CD14-positive monocyte (primary cell): Measurements from ENCODE around the gene NRG3. TPM values are rescaled to one million over a fixed set of nuclear protein-coding genes. Genes with fewer than 3 reads are reported as not detected.

Experiments used
- DNase-seq, 3 donors: peaks; one replicate each; pipeline ENCODE4 v3.0.0-alpha.2; 2011 to 2022
- H2AFZ ChIP-seq: 2 replicates; pipeline ENCODE4 v1.6.0; 2012; ENCODE audit warnings: mild to moderate bottlenecking, low read depth, low read length, inconsistent platforms; ENCODE audit not compliant: insufficient read depth, poor library complexity, severe bottlenecking
- H3K27ac ChIP-seq, 2 donors: 1 replicate in 1 of 2; 2 replicates in 1 of 2; pipeline ENCODE4 v1.5.1; 2012 to 2013; ENCODE audit warnings: low read length in 2 of 2, control low read depth in 1 of 2, inconsistent platforms in 1 of 2, low read depth in 1 of 2, mild to moderate bottlenecking in 1 of 2
- H3K27me3 ChIP-seq, 2 donors: one replicate each; pipeline versions ENCODE4 v1.6.0 to v1.6.1; 2011 to 2013; ENCODE audit warnings: low read length in 2 of 2; ENCODE audit not compliant: control insufficient read depth in 2 of 2, insufficient read depth in 2 of 2
- H3K36me3 ChIP-seq, 2 donors: replicated peaks in 1 of 2; 1 replicate in 1 of 2; 2 replicates in 1 of 2; pipeline versions ENCODE4 v1.5.1 to v1.6.1; 2012 to 2013; ENCODE audit warnings: low read length in 2 of 2, control low read depth in 1 of 2, inconsistent platforms in 1 of 2, mild to moderate bottlenecking in 1 of 2; ENCODE audit not compliant: insufficient read depth in 2 of 2, control insufficient read depth in 1 of 2
- H3K4me1 ChIP-seq, 2 donors: 1 replicate in 1 of 2; 2 replicates in 1 of 2; pipeline versions ENCODE4 v1.5.1 to v1.6.1; 2012 to 2013; ENCODE audit warnings: low read length in 2 of 2, control low read depth in 1 of 2, inconsistent platforms in 1 of 2, mild to moderate bottlenecking in 1 of 2, moderate library complexity in 1 of 2; ENCODE audit not compliant: insufficient read depth in 2 of 2, control insufficient read depth in 1 of 2
- H3K4me2 ChIP-seq: replicated peaks from 2 replicates; pipeline ENCODE3; 2012; ENCODE audit warnings: low read length, moderate library complexity, mild to moderate bottlenecking; ENCODE audit not compliant: poor library complexity, severe bottlenecking; ENCODE audit errors: extremely low read depth
- H3K4me3 ChIP-seq, 3 experiments: fragments of 200-600 bp in 1 of 3; sonication (generic) in 1 of 3; replicated peaks in 1 of 3; 1 replicate in 2 of 3; 2 replicates in 1 of 3; pipeline ENCODE4 v1.5.1; 2011 to 2013; ENCODE audit warnings: low read length in 3 of 3, mild to moderate bottlenecking in 3 of 3, control low read depth in 2 of 3, low read depth in 2 of 3, inconsistent platforms in 1 of 3, moderate library complexity in 1 of 3
- H3K79me2 ChIP-seq: 2 replicates; pipeline ENCODE4 v1.6.0; 2012; ENCODE audit warnings: mild to moderate bottlenecking, control low read depth, inconsistent platforms, low read length, moderate library complexity; ENCODE audit not compliant: insufficient read depth
- H3K9ac ChIP-seq: 2 replicates; pipeline ENCODE4 v1.6.0; 2017; ENCODE audit warnings: low read length, mild to moderate bottlenecking; ENCODE audit not compliant: insufficient read depth, poor library complexity, severe bottlenecking
- H3K9me3 ChIP-seq, 2 donors: replicated peaks in 1 of 2; 1 replicate in 1 of 2; 2 replicates in 1 of 2; pipeline versions ENCODE4 v1.5.1 to v1.6.1; 2012 to 2013; ENCODE audit warnings: low read length in 2 of 2, control low read depth in 1 of 2; ENCODE audit not compliant: control insufficient read depth in 1 of 2, insufficient read depth in 1 of 2
- H4K20me1 ChIP-seq: 2 replicates; pipeline ENCODE4 v1.6.0; 2012; ENCODE audit warnings: mild to moderate bottlenecking, low read length, control low read depth, moderate library complexity; ENCODE audit not compliant: insufficient read depth
- H3K27ac Mint-ChIP-seq, 7 donors: one replicate each; pipeline ENCODE4 v1.8.0; 2020; ENCODE audit warnings: mild to moderate bottlenecking in 7 of 7, mixed read lengths in 7 of 7, moderate library complexity in 6 of 7, inconsistent platforms in 2 of 7
- H3K27me3 Mint-ChIP-seq, 3 donors: one replicate each; pipeline ENCODE4 v1.8.0; 2021 to 2022; ENCODE audit warnings: low read depth in 3 of 3, mild to moderate bottlenecking in 3 of 3, mixed read lengths in 3 of 3, moderate library complexity in 3 of 3, inconsistent platforms in 1 of 3
- H3K36me3 Mint-ChIP-seq, 2 donors: one replicate each; pipeline ENCODE4 v1.8.0; 2020; ENCODE audit warnings: mixed read lengths in 2 of 2, inconsistent platforms in 1 of 2, mild to moderate bottlenecking in 1 of 2
- H3K4me1 Mint-ChIP-seq: one replicate; pipeline ENCODE4 v1.8.0; 2020; ENCODE audit warnings: mild to moderate bottlenecking, mixed read lengths
- H3K4me3 Mint-ChIP-seq, 2 donors: one replicate each; pipeline ENCODE4 v1.8.0; 2020; ENCODE audit warnings: mild to moderate bottlenecking in 2 of 2, mixed read lengths in 2 of 2, moderate library complexity in 1 of 2
- H3K9me3 Mint-ChIP-seq, 7 donors: one replicate each; pipeline ENCODE4 v1.8.0; 2020 to 2022; ENCODE audit warnings: mixed read lengths in 7 of 7, mild to moderate bottlenecking in 6 of 7, moderate library complexity in 6 of 7, inconsistent platforms in 2 of 7
- WGBS: methylation state at CpG from one replicate; pipeline ENCODE4 v1.1.5; 2013; ENCODE audit warnings: missing lambda C conversion rate; ENCODE audit not compliant: insufficient coverage; 5-methylcytosine and 5-hydroxymethylcytosine counted together
- intact Hi-C, 2 donors: fragments of 100-400 bp; cut with micrococcal nuclease; formaldehyde crosslinking; loops; one replicate each; pipeline versions ENCODE4 v1.15.0 to v1.15.1; 2023
- polyA plus RNA-seq, 3 donors: library from polyadenylated mRNA; depleted of rRNA in 1 of 3; unstranded in 2 of 3; stranded (reverse) in 1 of 3; fragments of 300-500 nt in 2 of 3; fragments of >200 nt in 1 of 3; fragmentation: Illumina TruSeq in 2 of 3; gene quantifications; 1 replicate in 2 of 3; 2 replicates in 1 of 3; pipeline ENCODE4 v1.2.3, GENCODE V29; 2012 to 2021
- TF ChIP-seq, protein P1 (sequence below): fragments of 200-600 bp; IDR thresholded peaks from one replicate; pipeline ENCODE4 v1.8.0; 2022; ENCODE audit warnings: antibody characterized with exemption, mild to moderate bottlenecking

NRG3 gene
- polyA plus RNA-seq, 3 donors, result not detected

DNA sequence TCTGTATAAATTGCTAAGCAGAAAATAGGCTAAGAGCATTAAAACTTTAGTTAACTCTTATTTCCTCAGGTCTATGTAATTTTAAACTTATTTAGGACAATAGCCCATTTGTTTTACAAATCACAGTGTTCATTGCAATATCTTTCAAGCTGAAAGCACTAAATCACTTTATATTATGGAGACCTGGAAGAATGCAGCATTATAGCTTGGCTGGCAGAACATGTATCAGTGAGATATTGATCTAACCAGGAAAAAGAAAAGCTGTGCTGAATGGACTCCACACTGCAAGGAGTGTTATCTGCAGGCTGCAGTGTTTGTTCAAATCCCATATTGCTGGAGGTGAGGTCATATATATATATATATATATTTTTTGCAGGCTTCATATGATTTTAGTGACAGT, 517.5 kb downstream of the NRG3 start:
- TF ChIP-seq, protein P1, sequence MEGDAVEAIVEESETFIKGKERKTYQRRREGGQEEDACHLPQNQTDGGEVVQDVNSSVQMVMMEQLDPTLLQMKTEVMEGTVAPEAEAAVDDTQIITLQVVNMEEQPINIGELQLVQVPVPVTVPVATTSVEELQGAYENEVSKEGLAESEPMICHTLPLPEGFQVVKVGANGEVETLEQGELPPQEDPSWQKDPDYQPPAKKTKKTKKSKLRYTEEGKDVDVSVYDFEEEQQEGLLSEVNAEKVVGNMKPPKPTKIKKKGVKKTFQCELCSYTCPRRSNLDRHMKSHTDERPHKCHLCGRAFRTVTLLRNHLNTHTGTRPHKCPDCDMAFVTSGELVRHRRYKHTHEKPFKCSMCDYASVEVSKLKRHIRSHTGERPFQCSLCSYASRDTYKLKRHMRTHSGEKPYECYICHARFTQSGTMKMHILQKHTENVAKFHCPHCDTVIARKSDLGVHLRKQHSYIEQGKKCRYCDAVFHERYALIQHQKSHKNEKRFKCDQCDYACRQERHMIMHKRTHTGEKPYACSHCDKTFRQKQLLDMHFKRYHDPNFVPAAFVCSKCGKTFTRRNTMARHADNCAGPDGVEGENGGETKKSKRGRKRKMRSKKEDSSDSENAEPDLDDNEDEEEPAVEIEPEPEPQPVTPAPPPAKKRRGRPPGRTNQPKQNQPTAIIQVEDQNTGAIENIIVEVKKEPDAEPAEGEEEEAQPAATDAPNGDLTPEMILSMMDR, result no peak
- Histone ChIP-seq H3K79me2 (no peaks in the 10 kb centered on the region), H3K9ac (no peak overlapping the region), H4K20me1 (no peaks in the 10 kb centered on the region), H3K4me2 (no peak overlapping the region), H3K27me3 (no peaks in the 10 kb centered on the region), H3K9me3 (no peaks in the 10 kb centered on the region), H3K36me3 (no peaks in the 10 kb centered on the region), H3K4me1 (no peaks in the 10 kb centered on the region), H3K27ac (no peak overlapping the region), H2AFZ (no peak overlapping the region), H3K4me3 (no peak overlapping the region)
- no peak for DNase-seq
- Mint-ChIP-seq H3K27ac (no peak overlapping the region), H3K36me3 (no peaks in the 10 kb centered on the region), H3K4me3 (no peak overlapping the region), H3K9me3 (peaks cover 0 to 9% (median 0%) of the 10 kb centered on the region in 7 donors), H3K4me1 (no peaks in the 10 kb centered on the region), H3K27me3 (no peaks in the 10 kb centered on the region)
- intact Hi-C loops, result no loop called here

DNA sequence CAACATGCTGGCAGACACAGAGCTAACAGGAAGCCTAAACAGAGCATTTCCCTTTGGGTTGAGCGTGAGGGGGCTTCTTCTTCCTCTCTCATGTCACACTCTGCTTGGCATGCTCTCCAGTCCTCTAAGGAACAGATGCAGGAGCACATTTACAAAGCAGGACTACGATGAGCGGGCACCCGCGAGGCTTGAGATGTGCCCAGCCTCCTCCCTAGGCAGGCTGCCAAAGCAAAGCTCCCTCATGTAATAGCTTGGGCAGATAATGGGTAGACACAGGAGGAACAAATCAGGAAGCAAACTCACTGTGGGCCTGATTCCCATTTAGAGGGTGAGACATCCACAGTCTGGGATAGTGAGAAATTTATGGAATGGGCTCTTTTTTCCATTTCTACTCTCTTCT, 519.1 kb downstream of the NRG3 start:
- no peaks in the 10 kb centered on the region for H3K4me1 ChIP-seq
- no peak overlapping the region for H3K4me2 ChIP-seq
- no peak overlapping the region for H3K4me3 ChIP-seq
- TF ChIP-seq, protein P1, result no peak
- Mint-ChIP-seq H3K4me3 (no peak overlapping the region), H3K36me3 (no peaks in the 10 kb centered on the region), H3K27me3 (no peaks in the 10 kb centered on the region), H3K9me3 (peaks cover 0 to 9% (median 0%) of the 10 kb centered on the region in 7 donors), H3K4me1 (no peaks in the 10 kb centered on the region), H3K27ac (no peak overlapping the region)
- no CpG with 5 or more reads among the region's 5 CpGs for WGBS
- no peaks in the 10 kb centered on the region for H3K27me3 ChIP-seq
- H3K79me2 ChIP-seq, result no peaks in the 10 kb centered on the region
- intact Hi-C loops, result no loop called here
- no peaks in the 10 kb centered on the region for H3K36me3 ChIP-seq
- no peaks in the 10 kb centered on the region for H3K9me3 ChIP-seq
- no peak overlapping the region for H3K27ac ChIP-seq
- DNase-seq, result no peak
- no peaks in the 10 kb centered on the region for H4K20me1 ChIP-seq
- no peak overlapping the region for H3K9ac ChIP-seq
- no peak overlapping the region for H2AFZ ChIP-seq
